ENCODE data around the gene CTNNA3.

CTNNA3 gene

GRCh38 chr10:66799474-66799873 is 896.5 kb downstream of the CTNNA3 start:
- DNase-seq (ENCODE audit: low read depth) = no peak
- no peak for TF ChIP-seq CTCF (IDR thresholded peaks at IDR 0.05; ENCODE audit: control insufficient read depth, insufficient read depth, low read depth, low read length, missing control alignments)
- H3K4me3 ChIP-seq (ENCODE audit: control insufficient read depth, low read depth, low read length) = no peak overlapping the region

- no peak for DNase-seq (ENCODE audit: low read depth)
- no peak for TF ChIP-seq CTCF (IDR thresholded peaks at IDR 0.05; ENCODE audit: control insufficient read depth, insufficient read depth, low read depth, low read length, missing control alignments)
- H3K4me3 ChIP-seq (ENCODE audit: control insufficient read depth, low read depth, low read length) = no peak overlapping the region
Measured at GRCh38 chr10:66795866-66796265, 900.1 kb downstream of the CTNNA3 start.

GRCh38 chr10:66792441-66792840 is 903.6 kb downstream of the CTNNA3 start:
- no peak for TF ChIP-seq CTCF (IDR thresholded peaks at IDR 0.05; ENCODE audit: control insufficient read depth, insufficient read depth, low read depth, low read length, missing control alignments)
- no peak for DNase-seq (ENCODE audit: low read depth)
- H3K4me3 ChIP-seq (ENCODE audit: control insufficient read depth, low read depth, low read length) = no peak overlapping the region

GRCh38 chr10:66788178-66788987 is 907.6 kb downstream of the CTNNA3 start:
- TF ChIP-seq CTCF (IDR thresholded peaks at IDR 0.05; ENCODE audit: control insufficient read depth, insufficient read depth, low read depth, low read length, missing control alignments) = no peak
- H3K4me3 ChIP-seq (ENCODE audit: control insufficient read depth, low read depth, low read length) = no peak overlapping the region
- no peak for DNase-seq (ENCODE audit: low read depth)

GRCh38 chr10:66786709-66787108 is 909.3 kb downstream of the CTNNA3 start:
- no peak for DNase-seq (ENCODE audit: low read depth)
- no peak for TF ChIP-seq CTCF (IDR thresholded peaks at IDR 0.05; ENCODE audit: control insufficient read depth, insufficient read depth, low read depth, low read length, missing control alignments)

GRCh38 chr10:66784770-66785169 is 911.2 kb downstream of the CTNNA3 start:
- no peak for DNase-seq (ENCODE audit: low read depth)
- TF ChIP-seq CTCF (IDR thresholded peaks at IDR 0.05; ENCODE audit: control insufficient read depth, insufficient read depth, low read depth, low read length, missing control alignments) = no peak
- no peak overlapping the region for H3K4me3 ChIP-seq (ENCODE audit: control insufficient read depth, low read depth, low read length)

More at GRCh38 chr10:66786709-66787108, 909.3 kb downstream of the CTNNA3 start:
- no peak overlapping the region for H3K4me3 ChIP-seq (ENCODE audit: control insufficient read depth, low read depth, low read length)
